Endothelial cell of umbilical vein (primary cell): ENCODE measurements around the gene TJP1. TPM values are rescaled to one million over a fixed set of nuclear protein-coding genes. Genes with fewer than 3 reads are reported as not detected.

ENCODE experiments used
- BruUV-seq: library from RNA; stranded (reverse); fragments of 400-500 nt; replicated peaks from 2 replicates; lab custom pipeline; 2021; lab: Mats Ljungman, UMichigan
- CTCF ChIA-PET: fragments of 300-600, 350-600 bp; sonication (Branson Sonifier 250); formaldehyde crosslinking; loops from one replicate; lab custom pipeline; 2021; ENCODE audit warnings: antibody characterized with exemption, inconsistent platforms; lab: Charles Lee
- POLR2A ChIA-PET: fragments of 300-600, 350-600 bp; sonication (Branson Sonifier 250); formaldehyde crosslinking; loops from one replicate; lab custom pipeline; 2021; ENCODE audit warnings: antibody characterized with exemption, inconsistent platforms; lab: Charles Lee
- DNase-seq: peaks from one replicate; pipeline ENCODE4 v3.0.0-alpha.2; 2011; ENCODE audit warnings: low read depth, low spot score
- FAIRE-seq: peaks from 2 replicates; lab custom pipeline; 2011; peaks lifted over from hg19 to GRCh38; lab: Jason Lieb, UNC
- H2AFZ ChIP-seq: 2 replicates; pipeline ENCODE4 v1.6.0; 2012; ENCODE audit warnings: low read depth, low read length, control low read depth, inconsistent platforms
- H3K27ac ChIP-seq: 2 replicates; pipeline ENCODE4 v1.5.1; 2011; ENCODE audit warnings: low read depth, mild to moderate bottlenecking, control low read depth, low read length, moderate library complexity; ENCODE audit not compliant: insufficient read depth
- H3K27me3 ChIP-seq, 2 experiments: 2 replicates each; pipeline versions ENCODE4 v1.6.0 to v1.6.1; 2011; ENCODE audit warnings: low read length in 2 of 2, mixed read lengths in 1 of 2; ENCODE audit not compliant: control insufficient read depth in 2 of 2, insufficient read depth in 2 of 2
- H3K36me3 ChIP-seq, 2 experiments: 2 replicates in 1 of 2; 3 replicates in 1 of 2; pipeline ENCODE4 v1.5.1; 2011; ENCODE audit warnings: low read length in 2 of 2, mild to moderate bottlenecking in 1 of 2, moderate library complexity in 1 of 2; ENCODE audit not compliant: control insufficient read depth in 2 of 2, insufficient read depth in 2 of 2; ENCODE audit errors: extremely low read depth in 1 of 2
- H3K4me1 ChIP-seq: 3 replicates; pipeline ENCODE4 v1.5.1; 2011; ENCODE audit warnings: mild to moderate bottlenecking, low read length; ENCODE audit not compliant: control insufficient read depth, insufficient read depth; ENCODE audit errors: extremely low read depth
- H3K4me2 ChIP-seq: 2 replicates; pipeline ENCODE4 v1.6.1; 2011; ENCODE audit warnings: low read length, control low read depth, mixed read lengths; ENCODE audit not compliant: insufficient read depth
- H3K4me3 ChIP-seq, 3 experiments: fragments of 200-600 bp in 1 of 3; sonication (generic), shearing (Covaris generic) in 1 of 3; replicated peaks in 1 of 3; 2 replicates each; pipeline ENCODE4 v1.5.1; 2011 to 2016; ENCODE audit warnings: control low read depth in 3 of 3, low read length in 3 of 3, mild to moderate bottlenecking in 2 of 3, inconsistent platforms in 1 of 3, low read depth in 1 of 3, moderate library complexity in 1 of 3; ENCODE audit not compliant: insufficient read depth in 1 of 3
- H3K79me2 ChIP-seq: 2 replicates; pipeline ENCODE4 v1.6.0; 2012; ENCODE audit warnings: low read length, inconsistent platforms; ENCODE audit not compliant: control insufficient read depth, insufficient read depth
- H3K9ac ChIP-seq: replicated peaks from 2 replicates; pipeline ENCODE3; 2011; ENCODE audit warnings: low read length, control low read depth; ENCODE audit not compliant: insufficient read depth; ENCODE audit errors: extremely low read depth
- H3K9me1 ChIP-seq: replicated peaks from 3 replicates; pipeline ENCODE4 v1.6.0; 2011; ENCODE audit warnings: mild to moderate bottlenecking, low read length; ENCODE audit not compliant: control insufficient read depth, insufficient read depth; ENCODE audit errors: extremely low read depth
- H3K9me3 ChIP-seq: replicated peaks from 2 replicates; pipeline ENCODE4 v1.5.1; 2012; ENCODE audit warnings: low read length, inconsistent platforms; ENCODE audit not compliant: control insufficient read depth, insufficient read depth
- H4K20me1 ChIP-seq: replicated peaks from 2 replicates; pipeline ENCODE3; 2011; ENCODE audit warnings: mild to moderate bottlenecking, low read length; ENCODE audit not compliant: control insufficient read depth, insufficient read depth; ENCODE audit errors: extremely low read depth
- CTCF ChIP-seq, 2 donors: IDR thresholded peaks; 1 replicate in 1 of 2; 2 replicates in 1 of 2; pipeline ENCODE4 v1.5.1; 2011; ENCODE audit warnings: low read length in 2 of 2, mild to moderate bottlenecking in 2 of 2, moderate library complexity in 2 of 2, control low read depth in 1 of 2, inconsistent platforms in 1 of 2, low read depth in 1 of 2; ENCODE audit not compliant: insufficient read depth in 1 of 2; ENCODE audit errors: extremely low read depth in 1 of 2
- EZH2 ChIP-seq: IDR thresholded peaks from 2 replicates; pipeline ENCODE4 v1.6.1; 2012; ENCODE audit warnings: borderline replicate concordance, low read depth, mild to moderate bottlenecking, moderate library complexity, low read length, inconsistent platforms; ENCODE audit not compliant: severe bottlenecking
- FOS ChIP-seq: IDR thresholded peaks from 2 replicates; pipeline ENCODE4 v1.6.1; 2011; ENCODE audit warnings: mild to moderate bottlenecking, low read length, moderate library complexity, borderline replicate concordance; ENCODE audit not compliant: insufficient read depth
- GATA2 ChIP-seq: IDR thresholded peaks from 2 replicates; pipeline ENCODE4 v1.7.0; 2011; ENCODE audit warnings: low read depth, mild to moderate bottlenecking, moderate library complexity, mixed read lengths, low read length; ENCODE audit not compliant: insufficient read length, insufficient read depth
- JUN ChIP-seq: IDR thresholded peaks from 2 replicates; pipeline ENCODE4 v1.6.1; 2011; ENCODE audit warnings: borderline replicate concordance, low read depth; ENCODE audit not compliant: insufficient read length, insufficient read depth
- MAX ChIP-seq: IDR thresholded peaks from 2 replicates; pipeline ENCODE4 v1.6.1; 2011; ENCODE audit not compliant: insufficient read depth, insufficient read length
- MYC ChIP-seq: IDR thresholded peaks from one replicate; pipeline ENCODE4 v1.6.1; 2011; ENCODE audit warnings: mild to moderate bottlenecking, low read depth, low read length
- POLR2A ChIP-seq: IDR thresholded peaks from 2 replicates; pipeline ENCODE4 v1.6.1; 2012; ENCODE audit warnings: low read depth, mild to moderate bottlenecking, control low read depth, low read length
- POLR2AphosphoS5 ChIP-seq: IDR thresholded peaks from 2 replicates; pipeline ENCODE4 v1.6.1; 2012; ENCODE audit warnings: low read depth, mild to moderate bottlenecking, control low read depth, low read length, moderate library complexity; ENCODE audit not compliant: insufficient read depth
- dilution Hi-C: fragments of 300-500 bp; cut with MboI; formaldehyde crosslinking; loops from one replicate; pipeline ENCODE4 v1.15.0; 2019; ENCODE audit warnings: low sequenced_read_pairs; ENCODE audit not compliant: extremely low pct_ligation_motif_present
- intact Hi-C: fragments of 100-400 bp; cut with micrococcal nuclease; formaldehyde crosslinking; loops from one replicate; pipeline ENCODE4 v1.10.0; 2022
- polyA plus RNA-seq, 4 experiments: library from polyadenylated mRNA; depleted of rRNA in 3 of 4; stranded (reverse) in 3 of 4; unstranded in 1 of 4; fragments of >200 nt; gene quantifications; 2 replicates each; pipeline versions ENCODE4 v1.2.1 to v1.2.3, GENCODE V29; 2011 to 2012; ENCODE audit warnings: missing spikeins in 1 of 4
- total RNA-seq: library from RNA; stranded (reverse); gene quantifications from 2 replicates; pipeline ENCODE4 v1.2.3, GENCODE V29; 2021

The TJP1 gene
- total and polyA plus RNA-seq, 2 donors (not counting 3 experiments of a cell fraction or from before 2014, with no cell fraction given): 45.6 to 128 TPM

- Histone ChIP-seq H3K4me3 (no peak overlapping the region), H3K9me1 (no peaks in the 10 kb centered on the region), H3K79me2 (no peaks in the 10 kb centered on the region), H3K4me1 (peaks cover 18% of the 10 kb centered on the region), H3K9me3 (no peaks in the 10 kb centered on the region), H3K27me3 (no peaks in the 10 kb centered on the region), H3K36me3 (no peaks in the 10 kb centered on the region), H3K9ac (no peak overlapping the region), H3K4me2 (no peak overlapping the region), H3K27ac (no peak overlapping the region), H4K20me1 (no peaks in the 10 kb centered on the region), H2AFZ (no peak overlapping the region)
- intact Hi-C loops (loop anchor here (5.0 kb wide), 1 partner anchor 1645 kb away; the partner anchor contains the start of gene KLF13), dilution Hi-C loops (no loop called here)
- DNase-seq (no peak), FAIRE-seq (no peak)
- no peak for TF ChIP-seq MYC
- TF ChIP-seq GATA2: no peak
- TF ChIP-seq MAX: no peak
- no peak for TF ChIP-seq EZH2
- TF ChIP-seq CTCF (IDR thresholded peaks at IDR 0.05; ENCODE audit: extremely low read depth in 1 of 2, insufficient read depth in 1 of 2, low read depth in 1 of 2, low read length in 2 of 2): no peak
- TF ChIP-seq FOS: no peak
- no peak for TF ChIP-seq POLR2AphosphoS5
- TF ChIP-seq JUN: no peak
- no peak for TF ChIP-seq POLR2A
- BruUV-seq: no TSS peak
- ChIA-PET CTCF (interaction anchor here (0.8 to 1.0 kb wide), 2 partner anchors 13 to 244 kb away, joined by 3 to 4 read pairs; no protein-coding TSS in a partner anchor), POLR2A (no interaction called here)
Observed at GRCh38 chr15:29681946-29682345, 140.3 kb downstream of the TJP1 start.
